ENCODE measurements around the gene IL4I1.

Gene IL4I1

DNA sequence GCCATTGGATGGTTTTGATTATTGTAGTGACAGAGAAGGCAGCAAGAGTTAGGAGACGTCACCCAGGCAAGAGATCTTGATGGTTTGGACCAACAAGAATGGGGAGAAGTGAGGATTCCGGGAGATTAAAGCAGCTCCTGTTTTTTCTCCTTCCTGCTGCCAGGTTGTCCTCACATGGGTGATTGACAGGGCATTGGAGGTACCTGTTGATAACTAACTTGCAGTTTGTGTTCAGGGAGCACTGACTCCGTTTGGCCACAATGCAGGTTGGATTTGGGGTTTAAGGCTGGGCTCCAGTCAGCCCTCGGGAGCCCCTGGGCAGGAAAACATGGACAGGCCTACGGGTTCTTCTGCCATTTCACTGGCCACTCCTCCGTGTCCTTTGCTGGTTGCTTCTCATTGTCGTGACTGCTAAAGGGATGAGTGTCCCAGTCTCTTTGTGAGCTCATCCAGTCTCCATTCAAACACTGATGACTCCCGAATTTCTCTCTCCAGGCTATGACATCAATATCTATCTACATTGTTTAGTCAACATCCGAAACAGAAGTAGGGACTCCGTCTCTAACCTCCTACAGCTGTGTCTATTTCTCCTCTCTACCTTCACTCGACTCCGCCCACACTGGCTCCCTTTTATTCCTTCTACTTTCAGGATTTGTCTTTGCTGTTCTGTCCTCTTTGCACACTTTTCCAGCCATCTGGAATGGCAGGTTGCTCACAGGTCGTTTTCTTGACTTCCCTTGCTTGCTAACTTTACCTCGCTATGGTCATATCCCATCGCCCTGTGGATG lies 47.1 kb downstream of the IL4I1 start:
- no peak for DNase-seq

DNA sequence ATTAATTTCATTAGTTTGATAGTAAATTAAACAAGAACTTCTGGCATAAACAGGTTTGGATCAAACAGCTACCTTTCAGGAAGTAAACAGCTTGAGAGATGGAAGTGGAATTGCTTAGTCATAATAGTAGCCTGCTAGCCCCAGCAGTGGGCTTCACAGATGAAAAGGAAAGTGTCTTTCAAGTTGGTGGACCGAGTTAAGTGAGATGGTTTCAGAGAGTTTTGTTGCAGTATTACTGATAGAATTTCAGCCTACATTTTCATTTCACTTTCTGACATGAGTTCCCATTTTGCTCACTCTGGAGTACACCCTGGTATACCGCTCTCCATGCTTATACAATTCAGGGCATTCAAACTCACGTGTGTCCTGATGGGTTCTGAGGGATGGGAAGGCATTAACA lies 47.7 kb downstream of the IL4I1 start:
- DNase-seq, result no peak

DNA sequence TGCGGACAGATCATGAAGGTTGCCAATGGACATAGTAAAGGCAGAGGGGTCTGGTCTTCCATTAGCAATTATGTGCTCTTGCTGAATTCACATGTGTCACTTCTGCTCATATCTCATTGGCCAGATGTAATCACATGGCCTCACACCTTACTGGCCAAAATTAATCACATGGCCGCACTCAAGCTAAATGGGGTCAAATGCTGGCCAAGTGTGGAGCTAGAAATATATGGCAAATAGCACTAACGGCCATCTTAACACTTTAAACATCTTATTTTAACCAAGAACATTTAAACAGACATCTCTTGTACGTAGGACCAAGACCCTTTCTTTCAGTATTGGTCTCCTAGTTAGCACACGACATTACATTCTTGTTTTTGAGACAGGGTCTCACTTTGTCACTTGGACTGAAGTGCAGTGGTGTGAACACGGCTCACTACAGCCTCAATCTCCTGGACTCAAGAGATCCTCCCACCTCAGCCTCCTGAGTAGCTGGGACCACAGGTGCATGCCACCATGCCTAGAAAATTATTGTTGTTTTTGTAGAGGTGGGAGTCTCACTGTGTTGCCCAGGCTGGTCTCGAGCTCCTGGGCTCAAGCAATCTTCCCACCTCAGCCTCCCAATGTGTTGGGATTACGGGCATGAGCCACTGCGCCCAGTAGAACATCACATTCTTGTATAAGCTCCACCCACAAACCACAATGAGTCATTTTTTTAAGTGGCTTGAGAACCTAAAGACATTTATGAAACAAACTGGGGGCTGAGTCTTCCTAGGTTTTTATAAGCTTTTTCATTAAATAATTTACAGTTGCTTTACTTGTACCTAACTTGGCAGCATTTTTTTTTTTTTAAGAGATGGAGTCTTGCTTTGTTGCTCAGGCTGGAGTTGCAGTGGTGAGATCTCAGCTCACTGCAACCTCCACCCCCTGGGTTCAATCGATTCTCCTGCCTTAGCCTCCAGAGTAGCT lies 48.7 kb downstream of the IL4I1 start:
- no peak for DNase-seq

DNA sequence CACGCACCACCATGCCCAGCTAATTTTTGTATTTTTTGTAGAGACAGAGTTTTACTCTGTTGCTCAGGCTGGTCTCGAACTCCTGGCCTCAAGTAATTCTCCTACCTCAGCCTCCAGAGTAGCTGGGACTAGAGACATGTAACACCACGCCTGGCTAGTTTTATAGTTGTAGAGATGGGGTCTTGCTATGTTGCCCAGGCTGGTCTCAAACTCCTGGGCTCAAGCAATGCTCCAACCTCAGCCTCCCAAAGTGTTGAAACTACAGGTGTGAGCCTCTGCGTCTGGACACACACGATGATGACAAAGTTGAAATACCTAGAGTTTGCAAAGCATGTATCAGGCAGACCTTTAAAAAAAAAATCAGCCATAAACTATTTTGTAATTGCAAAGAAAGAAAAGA lies 50.3 kb downstream of the IL4I1 start:
- DNase-seq, result no peak

DNA sequence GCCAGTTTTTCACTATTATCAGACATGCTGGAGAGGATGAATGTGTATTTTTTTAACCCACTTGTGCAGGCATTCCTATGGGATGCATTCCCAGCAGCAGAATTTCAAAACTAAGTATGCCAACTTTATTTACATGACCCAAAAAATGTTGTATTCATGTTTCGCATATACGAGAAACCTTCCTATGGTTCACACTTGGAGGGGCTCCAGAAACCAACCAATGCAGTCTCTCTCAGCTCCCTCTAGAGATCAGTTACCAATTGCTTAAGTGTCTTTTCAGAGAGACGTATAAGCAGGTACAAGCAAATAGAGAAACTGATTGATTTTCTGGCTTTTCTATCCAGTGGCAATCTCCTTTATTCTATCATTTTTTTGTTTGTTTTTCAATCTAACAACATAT lies 51.3 kb downstream of the IL4I1 start:
- no peak for DNase-seq

DNA sequence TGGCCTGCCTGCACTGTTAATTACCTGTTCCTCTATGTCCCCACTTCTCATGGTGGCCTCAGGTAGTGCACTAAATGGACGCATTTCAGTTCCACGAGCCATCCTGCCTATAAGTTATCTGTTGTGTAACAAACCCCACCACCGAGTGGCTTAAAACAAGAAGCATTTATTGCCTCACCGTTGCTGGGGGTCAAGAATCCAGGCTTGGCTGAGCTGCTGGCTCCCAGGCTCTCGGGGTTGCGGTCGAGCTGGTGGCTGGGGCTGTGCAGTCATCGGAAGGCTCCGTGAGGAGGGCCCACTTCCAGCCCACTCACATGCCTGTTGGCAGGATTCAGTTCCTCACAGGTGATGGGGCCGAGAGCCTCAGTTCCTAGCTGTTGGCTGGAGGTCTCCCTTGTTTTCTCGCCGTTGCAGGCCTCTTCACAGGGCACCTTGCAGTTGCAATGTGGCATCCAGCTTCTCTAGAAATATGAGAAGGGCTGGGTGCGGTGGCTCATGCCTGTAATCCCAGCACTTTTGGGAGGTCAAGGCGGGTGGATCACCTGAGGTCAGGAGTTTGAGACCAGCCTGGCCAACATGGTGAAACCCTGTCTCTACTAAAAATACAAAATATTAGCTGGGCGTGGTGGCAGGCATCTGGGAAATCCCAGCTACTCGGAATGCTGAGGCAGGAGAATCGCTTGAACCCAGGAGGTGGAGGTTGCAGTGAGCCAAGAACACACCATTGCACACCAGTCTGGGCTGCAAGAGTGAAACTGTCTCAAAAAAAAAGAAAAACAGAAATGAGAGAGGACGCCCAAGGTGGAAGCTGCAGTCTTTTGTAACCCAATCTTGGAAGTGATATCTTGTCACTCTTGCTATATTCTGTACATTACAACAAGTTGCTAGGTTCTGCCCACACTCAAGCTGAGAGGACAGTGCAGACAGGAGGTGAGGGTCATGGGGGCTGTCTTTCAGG lies 52.3 kb downstream of the IL4I1 start:
- DNase-seq, result no peak

DNA sequence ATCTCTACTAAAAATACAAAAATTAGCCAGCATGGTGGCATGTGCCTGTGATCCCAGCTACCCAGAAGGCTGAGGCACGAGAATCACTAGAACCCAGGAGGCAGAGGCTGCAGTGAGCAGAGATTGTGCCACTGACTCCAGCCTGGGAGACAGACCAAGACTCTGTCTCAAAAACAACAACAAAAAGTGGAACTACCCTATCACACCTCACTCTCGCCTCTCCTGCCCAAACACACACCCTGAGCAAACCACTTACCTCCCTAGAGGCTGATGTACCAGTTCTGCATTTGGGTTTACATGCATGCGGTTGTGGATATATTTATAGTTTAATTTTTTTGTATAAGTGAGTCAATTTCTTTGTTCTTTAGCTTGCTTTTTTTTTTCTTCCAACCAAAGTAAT lies 53.4 kb downstream of the IL4I1 start:
- DNase-seq, result no peak

DNA sequence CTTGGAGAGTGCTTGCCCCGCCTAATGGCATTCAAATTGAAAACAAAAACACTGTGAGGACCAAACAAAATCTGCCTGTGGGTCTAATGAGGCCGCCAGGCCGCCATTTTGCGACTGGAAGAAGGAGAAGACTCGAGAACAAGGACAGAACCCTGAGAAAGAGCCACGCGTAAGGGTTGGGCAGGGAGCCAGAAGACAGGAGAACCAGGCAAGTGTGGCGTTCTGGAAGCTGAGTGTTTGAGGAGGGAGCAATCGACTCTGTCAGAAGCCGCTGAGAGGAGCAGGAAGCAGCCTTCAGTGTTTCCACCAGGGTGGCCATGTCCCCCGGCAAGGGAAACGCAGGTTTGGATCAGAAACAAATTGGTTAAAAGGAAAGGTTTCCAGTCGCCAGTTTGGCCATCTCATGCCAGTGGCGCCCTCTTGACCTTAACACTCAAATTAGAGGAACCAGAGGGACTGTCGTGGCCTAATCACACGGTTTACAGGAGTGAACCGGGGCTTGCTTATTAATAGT lies 55.9 kb downstream of the IL4I1 start:
- no peak for DNase-seq

DNA sequence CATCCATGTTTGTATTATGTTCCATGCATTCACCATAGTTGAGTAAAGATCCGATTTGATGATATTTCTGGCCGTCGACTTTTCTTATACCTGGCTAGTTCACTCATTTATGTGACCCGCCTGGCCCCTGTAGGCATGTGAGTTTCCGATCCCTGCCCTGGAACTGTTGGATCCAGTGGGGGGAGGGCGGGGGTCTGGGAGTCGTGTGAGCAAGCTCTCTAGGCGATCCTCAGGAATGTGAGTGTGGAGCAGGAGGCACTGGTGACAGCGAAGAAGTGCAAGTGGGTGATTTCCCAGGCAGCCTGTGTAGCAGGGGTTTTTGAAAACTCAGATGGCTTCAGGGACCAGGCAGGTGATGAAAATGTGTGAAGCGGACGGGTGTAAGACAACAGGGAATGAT lies 56.4 kb downstream of the IL4I1 start:
- no peak for DNase-seq

DNA sequence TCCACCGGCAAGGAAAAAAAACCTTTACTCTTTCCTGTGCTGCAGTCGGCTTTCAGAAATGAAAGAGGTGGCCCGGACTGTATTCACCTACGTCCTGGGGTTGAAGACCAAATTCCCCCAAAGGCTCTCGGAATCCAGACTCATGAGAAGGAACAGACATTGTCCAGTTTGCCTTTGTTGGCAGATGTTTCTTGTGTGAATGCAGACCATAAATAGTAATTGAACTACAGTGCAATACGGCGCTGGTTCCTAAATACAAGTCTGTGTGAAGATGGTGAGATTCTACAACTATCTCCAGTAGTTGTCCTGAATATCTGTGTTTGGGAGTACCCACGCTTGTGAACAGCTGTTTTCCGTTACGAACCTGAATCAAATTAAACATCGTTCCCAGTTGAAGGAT lies 57.0 kb downstream of the IL4I1 start:
- no peak for DNase-seq

Measured in NCI-H187 treated with DMSO at 0.1 percent for 48 hours (cell line).